ENCODE results near the gene KCNJ6. TPM values are rescaled to one million over a fixed set of nuclear protein-coding genes. Genes with fewer than 3 reads are reported as not detected.
"Not testable (repeated sequence)": the region's sequence is repeated elsewhere in the genome, so short reads cannot be mapped to it uniquely, and the experiment has no call there.

The KCNJ6 gene
- polyA plus RNA-seq, 3 donors: 0.16 to 0.30 (median 0.27) TPM

- DNase-seq: no peak
These were observed 270.4 kb downstream of the KCNJ6 start for GRCh38 chr21:37645848-37646247.

GRCh38 chr21:37644636-37645035 lies 271.6 kb downstream of the KCNJ6 start:
- DNase-seq: no peak

DNA sequence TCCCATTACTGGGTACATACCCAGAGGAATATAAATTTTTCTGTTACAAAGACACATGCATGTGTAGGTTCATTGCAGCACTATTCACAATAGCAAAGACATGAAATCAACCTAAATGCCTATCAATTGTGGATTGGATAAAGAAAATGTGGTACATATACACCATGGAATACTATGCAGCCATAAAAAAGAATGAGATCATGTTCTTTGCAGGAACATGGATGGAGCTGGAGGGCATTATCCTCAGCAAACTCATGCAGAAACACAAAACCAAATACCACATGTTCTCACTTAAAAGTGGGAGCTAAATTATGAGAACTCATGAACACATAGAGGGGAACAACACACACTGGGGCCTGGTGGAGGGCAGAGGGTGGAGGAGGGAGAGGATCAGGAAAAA lies 272.4 kb downstream of the KCNJ6 start:
- DNase-seq: not testable (repeated sequence)

GRCh38 chr21:37642493-37642892 lies 273.8 kb downstream of the KCNJ6 start:
- DNase-seq: no peak

DNA sequence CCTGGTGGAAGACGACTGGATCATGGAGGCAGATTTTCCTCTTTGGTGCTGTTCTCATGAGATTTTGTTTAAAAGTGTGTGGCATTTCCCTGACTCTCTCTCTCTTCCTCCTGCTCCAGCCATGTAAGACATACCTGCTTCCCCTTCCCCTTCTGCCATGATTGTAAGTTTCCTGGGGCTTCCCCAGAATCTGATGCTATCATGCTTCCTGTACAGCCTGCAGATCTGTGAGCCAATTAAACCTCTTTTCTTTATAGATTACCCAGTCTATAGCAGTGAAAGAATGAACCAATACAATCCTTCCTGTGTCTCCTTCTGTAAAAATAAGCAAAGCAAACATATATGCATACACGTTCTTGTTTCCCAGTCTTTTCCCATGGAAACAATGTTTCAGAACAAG lies 276.5 kb downstream of the KCNJ6 start:
- no peak for DNase-seq

DNA sequence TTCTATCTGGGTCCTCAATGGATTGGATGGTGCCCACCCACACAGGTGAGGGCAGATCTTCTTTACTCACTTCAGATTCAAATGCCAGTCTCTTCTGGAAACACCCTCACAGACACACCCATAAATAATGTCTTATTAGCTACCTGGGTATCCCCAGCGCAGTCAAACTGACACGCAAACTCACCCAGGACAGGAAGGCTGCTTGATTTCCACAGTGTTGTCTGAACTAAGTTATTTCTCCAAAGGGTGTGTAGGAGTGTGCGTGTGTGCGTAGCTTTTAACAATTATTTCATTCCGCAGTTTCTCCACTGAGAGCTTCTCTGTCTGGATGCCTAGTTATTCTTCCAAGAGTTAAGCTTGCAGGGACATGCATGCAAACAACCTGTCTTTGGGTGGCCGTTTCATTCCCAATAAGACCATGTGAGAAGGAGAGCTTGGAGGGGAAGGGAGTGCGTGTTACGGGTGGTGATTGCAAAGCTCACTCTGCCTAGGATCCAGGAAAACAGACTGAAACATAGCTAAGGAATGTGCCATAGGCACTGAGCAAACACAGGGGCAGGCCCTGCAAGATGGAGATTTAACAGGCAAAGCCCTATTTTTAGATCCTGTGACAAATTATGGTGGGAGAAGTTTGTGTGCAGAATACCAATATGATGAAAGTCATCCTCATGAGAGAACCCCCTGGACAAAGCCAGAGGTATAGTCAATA lies 280.0 kb downstream of the KCNJ6 start:
- no peak for DNase-seq

DNA sequence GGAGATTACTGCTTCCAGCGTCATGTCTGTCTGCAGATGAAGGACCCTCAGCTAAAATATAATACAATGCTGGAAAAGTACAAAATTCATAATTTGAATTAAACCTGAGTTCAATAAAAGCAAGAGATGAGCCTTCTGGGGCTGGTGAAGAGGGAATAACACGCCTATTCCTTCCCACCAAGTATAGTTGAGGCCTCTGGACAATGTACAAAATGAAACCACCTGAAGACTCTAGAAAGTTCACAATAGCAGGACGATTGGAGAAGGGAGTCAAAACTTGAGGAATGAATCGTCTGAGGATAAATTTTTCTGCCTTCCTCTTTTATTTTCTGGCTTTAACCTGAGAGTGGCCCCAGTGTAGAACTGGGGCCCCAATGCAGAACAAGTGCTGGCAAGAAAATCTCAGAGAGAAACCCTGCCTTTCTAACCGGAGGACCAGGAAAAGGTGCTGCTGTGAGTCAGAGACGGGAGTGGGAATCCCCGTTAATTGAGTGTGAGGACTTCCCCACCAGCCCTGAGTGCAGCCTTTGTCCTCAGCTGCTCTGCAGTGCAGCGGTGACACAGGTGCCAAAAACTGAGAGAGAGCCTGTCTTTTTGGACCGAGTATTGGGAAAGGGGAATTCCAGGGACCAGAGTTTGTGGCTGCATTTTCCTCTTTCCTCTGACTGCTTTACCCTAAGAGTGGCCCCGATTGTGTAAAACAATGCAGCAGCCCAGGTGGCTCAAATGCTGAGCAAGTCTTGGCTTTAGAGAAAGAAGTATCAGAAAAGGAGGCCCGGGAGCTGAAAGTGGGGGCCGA lies 284.7 kb downstream of the KCNJ6 start:
- DNase-seq: no peak

DNA sequence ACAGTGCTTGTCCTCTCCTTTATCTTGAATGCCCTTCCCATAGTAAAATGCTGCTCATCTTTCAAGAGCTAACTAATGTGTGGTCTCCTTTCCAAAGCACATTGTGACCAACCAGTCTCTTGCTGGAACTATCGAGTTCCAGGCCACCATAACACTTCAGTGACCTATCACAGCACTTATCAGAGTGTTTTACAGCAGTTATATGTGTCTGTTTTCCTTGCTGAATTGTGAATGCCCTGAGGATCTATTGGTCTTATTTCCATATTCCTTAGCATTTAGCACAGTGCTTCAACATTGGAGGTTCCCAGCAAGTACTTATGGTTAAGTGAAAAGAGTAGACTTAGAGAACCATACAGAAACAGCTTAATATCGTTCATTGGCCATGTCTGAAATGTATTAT lies 285.4 kb downstream of the KCNJ6 start:
- DNase-seq: no peak

GRCh38 chr21:37628362-37628761 lies 287.9 kb downstream of the KCNJ6 start:
- DNase-seq: no peak

DNA sequence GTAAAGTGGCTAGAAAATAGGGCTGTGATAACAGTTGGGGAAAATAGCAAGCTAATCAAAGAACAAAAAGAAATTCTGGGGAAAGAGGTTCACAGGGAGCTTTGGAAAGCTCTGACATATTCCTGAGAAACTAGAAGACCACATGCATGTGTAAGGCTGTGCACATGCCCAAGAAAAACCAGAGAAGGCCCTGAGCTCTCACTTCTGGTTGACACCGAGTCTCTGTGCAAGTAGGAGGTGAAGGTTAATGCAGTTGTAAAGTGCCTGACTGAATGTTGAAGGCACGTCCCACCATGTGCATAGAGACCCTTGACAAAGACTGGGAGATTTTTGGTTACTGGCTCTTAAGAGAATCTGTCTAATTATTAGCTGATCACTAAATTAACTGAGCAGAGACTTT lies 288.7 kb downstream of the KCNJ6 start:
- DNase-seq: no peak

DNA sequence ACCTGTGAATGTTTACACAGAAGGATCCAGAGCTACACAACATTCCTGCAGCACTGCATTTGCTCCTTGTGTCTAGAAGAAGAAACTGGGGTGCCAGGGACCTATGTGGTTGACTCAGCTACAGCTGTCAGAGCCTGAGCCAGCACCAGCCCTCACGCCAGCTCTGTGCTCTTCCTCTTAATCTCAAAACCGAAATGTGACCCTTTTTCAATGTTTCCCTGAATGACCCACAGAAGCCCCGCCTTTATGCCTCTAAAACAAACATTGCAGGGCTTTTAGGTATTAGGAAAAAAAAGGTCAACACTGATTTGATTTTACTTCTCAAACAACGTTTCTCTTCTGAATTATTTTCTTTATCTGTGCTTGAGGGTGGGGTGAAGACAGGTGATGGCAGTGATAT lies 289.2 kb downstream of the KCNJ6 start:
- no peak for DNase-seq

DNA sequence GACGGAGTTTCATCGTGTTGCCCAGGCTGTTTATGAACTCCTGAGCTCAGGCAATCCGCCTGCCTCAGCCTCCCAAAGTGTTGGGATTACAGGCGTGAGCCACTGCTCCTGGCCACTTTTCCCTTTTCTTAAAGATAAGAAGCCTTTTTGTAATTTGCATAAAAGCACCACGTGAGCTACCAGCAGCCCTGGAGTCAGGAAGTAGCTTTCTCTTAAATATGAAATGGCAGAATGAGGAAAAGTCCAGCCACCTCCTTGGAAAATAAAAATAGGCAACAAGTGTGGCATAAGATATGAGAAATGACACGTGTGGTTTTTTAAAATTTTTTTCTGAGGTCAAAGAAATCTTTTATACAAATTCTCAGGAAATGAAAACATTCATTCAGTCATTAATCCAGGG lies 289.9 kb downstream of the KCNJ6 start:
- no peak for DNase-seq

GRCh38 chr21:37623689-37624088 lies 292.6 kb downstream of the KCNJ6 start:
- no peak for DNase-seq

- no peak for DNase-seq
These were observed 293.1 kb downstream of the KCNJ6 start for GRCh38 chr21:37623183-37623582.

- DNase-seq: no peak
These were observed 293.5 kb downstream of the KCNJ6 start for GRCh38 chr21:37622755-37623154.

DNA sequence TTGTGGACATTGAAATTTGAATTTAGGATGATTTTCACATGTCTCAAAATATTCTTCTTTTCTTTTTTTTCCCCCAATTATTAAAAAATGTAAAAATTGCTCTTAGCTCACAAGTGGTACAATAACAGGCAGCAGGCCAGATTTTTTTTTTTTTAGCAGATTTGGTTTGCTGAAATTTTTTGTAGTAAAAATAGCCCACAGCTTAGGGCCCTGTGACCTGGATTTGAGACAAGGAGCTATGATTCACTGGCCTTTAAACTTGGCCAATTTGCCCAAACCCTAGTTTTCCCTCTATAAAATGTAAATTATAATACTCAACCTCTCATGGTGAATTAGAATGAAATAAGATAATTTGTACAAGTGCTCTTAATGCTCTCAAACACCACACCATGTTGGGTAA lies 295.9 kb downstream of the KCNJ6 start:
- DNase-seq: no peak

DNA sequence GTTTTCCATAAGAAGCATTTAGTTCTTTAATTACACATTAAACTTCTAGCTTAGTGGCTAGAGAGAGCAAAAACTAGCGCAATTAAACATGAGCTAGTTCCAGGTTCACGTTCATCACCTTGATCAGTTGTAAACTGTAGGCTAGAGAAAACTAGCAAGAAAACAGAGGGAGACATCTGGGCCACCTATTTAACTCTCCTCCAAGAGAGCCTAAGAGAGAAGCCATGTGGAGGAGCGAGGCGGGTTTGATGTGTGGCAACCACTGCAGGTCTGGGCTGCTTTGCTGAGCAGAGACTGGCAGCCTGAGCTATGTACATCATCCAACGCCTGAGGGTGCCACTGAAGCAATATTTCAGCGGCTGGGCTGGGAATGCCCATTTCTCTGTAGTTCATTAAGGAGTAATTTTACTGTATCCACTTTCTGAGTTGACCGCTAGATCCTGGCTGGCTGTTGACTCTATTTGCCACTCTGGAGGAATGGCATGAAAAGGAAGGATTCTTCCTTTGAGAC lies 296.7 kb downstream of the KCNJ6 start:
- no peak for DNase-seq

DNA sequence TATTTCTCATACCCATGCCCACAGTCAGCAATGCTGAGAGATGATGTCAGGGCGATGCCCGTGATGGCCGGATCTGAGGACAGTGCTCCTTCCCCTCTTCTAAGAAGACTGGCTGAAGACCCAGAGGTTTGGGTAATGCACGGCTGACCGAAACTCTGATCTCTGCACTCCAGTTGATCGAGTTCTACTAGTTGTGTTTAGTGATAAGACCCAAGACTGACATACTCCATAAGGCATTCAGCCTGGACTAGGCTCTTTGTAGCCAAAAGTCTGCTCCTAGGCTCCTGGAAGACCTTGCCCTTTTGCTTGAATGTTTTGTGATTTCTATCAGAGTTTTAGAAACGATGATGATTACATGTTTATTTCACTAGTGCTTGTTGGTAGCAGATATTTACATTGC lies 298.2 kb downstream of the KCNJ6 start:
- DNase-seq: no peak

GRCh38 chr21:37615962-37616361 lies 300.3 kb downstream of the KCNJ6 start:
- DNase-seq: no peak

- DNase-seq: no peak
These were observed 301.8 kb downstream of the KCNJ6 start for GRCh38 chr21:37614351-37614875.

DNA sequence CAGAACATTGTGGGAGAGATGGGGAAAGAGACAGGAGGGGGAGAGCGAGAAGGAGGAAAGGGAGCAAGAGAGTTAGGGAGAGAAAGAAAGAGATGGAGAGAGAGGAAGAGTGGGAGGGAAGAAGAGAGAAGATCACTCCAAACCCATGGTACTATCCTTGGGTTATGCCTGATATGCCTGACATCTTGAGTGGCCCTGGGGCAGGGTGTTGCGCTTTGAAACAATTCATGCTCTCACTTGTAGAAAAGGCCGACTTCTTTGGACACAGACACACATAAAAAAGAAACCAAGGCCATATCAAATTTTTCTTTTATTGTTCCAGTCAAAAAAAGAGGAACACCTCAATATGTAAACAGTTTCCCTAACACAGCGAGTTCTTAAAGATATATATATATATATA lies 309.2 kb downstream of the KCNJ6 start:
- DNase-seq: no peak

DNA sequence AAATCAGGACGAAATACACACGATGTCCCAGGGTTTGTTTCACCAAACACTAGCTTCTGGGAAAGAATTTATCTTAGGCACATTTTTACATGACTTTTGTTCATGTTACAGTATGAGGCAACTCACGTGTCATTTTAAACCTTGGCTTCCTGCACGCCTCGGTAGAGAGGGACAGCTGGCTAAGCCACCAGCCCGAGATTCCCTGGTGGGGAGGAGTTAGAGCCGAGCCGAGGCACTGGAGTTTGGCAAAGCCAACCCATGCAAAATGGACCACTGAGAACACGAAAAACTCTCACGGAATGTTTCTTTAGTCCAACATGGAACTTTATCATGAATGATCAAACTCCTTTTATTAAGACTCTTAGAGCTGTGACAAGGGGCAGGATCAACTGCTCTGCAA lies 309.7 kb downstream of the KCNJ6 start:
- no peak for DNase-seq

GRCh38 chr21:37605006-37605405 lies 311.3 kb downstream of the KCNJ6 start:
- DNase-seq: no peak

All from renal pelvis (tissue), 4 donors.